RWPE2 (cell line): ENCODE measurements around the gene FTO.

ENCODE experiments used
- ATAC-seq: fragments of 200-7000 bp; cut with Tn5 transposase; 3 replicates; pipeline ENCODE4 v1.9.1; 2021; ENCODE audit warnings: low read depth
- DNase-seq: peaks from one replicate; pipeline ENCODE4 v3.0.0-alpha.2; 2020; ENCODE audit warnings: low spot score
- H3K27ac ChIP-seq: fragments of 450-650 bp; 2 replicates; pipeline ENCODE4 v1.5.1; 2017; ENCODE audit warnings: mild to moderate bottlenecking; ENCODE audit not compliant: poor library complexity, severe bottlenecking
- H3K27me3 ChIP-seq: fragments of 250-450 bp; sonication (Bioruptor Pico); 2 replicates; pipeline ENCODE4 v1.5.1; 2021; ENCODE audit warnings: mild to moderate bottlenecking, moderate library complexity; ENCODE audit not compliant: insufficient read depth, poor library complexity, severe bottlenecking
- H3K36me3 ChIP-seq: fragments of 250-450 bp; sonication (Bioruptor Pico); 2 replicates; pipeline ENCODE4 v1.5.1; 2020; ENCODE audit warnings: low read depth, mild to moderate bottlenecking, moderate library complexity
- H3K4me1 ChIP-seq: fragments of 250-450 bp; sonication (Bioruptor Pico); 2 replicates; pipeline ENCODE4 v1.5.1; 2021; ENCODE audit warnings: mild to moderate bottlenecking, moderate library complexity; ENCODE audit not compliant: insufficient read depth, poor library complexity, severe bottlenecking
- H3K4me3 ChIP-seq: fragments of 250-450 bp; sonication (Bioruptor Pico); 2 replicates; pipeline ENCODE4 v1.5.1; 2021; ENCODE audit warnings: mild to moderate bottlenecking, moderate library complexity; ENCODE audit not compliant: severe bottlenecking
- H3K9me3 ChIP-seq: fragments of 250-450 bp; sonication (Bioruptor Pico); 2 replicates; pipeline ENCODE4 v1.5.1; 2021; ENCODE audit warnings: mild to moderate bottlenecking, moderate library complexity; ENCODE audit not compliant: severe bottlenecking
- TF ChIP-seq, protein P1 (sequence below): fragments of 450-650 bp; IDR thresholded peaks from one replicate; pipeline ENCODE4 v1.5.1; 2017; ENCODE audit warnings: mild to moderate bottlenecking, moderate library complexity; ENCODE audit not compliant: poor library complexity, severe bottlenecking

The FTO gene

DNA sequence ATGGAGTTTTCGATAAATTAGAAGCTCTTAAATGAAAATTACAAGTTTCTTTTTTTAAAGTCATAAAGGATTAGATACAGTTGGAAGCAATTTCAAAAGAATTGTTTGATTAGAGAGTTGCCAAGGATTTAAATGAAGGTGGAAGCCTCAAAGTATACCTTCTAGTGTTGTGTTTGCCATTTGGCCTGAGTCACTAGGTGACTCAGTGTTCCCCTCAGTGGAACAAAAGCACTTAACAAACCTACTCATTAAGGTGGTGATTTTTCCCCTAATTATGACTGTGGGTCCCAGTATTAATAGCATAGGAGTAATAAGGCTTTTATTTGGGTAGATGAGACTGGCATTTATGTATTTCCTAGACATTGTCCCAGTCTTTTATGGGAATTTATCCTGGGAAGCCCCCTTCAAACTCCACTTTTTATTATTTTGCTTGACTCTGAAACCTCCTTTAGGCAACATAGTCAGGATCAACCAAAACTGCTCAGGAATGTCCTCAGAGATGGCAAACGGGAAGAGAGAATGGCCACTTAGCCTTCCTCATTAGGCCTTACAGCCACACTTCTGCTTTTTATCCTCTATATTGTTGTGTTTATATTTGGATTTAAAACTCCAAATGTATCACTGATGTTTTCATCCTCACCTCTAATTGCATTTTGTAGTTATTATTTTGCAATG lies 161.0 kb downstream of the FTO start:
- ATAC-seq: peak; percentile 90
- no peaks in the 10 kb centered on the region for H3K27me3 ChIP-seq
- peak overlapping the region; percentile 86 for H3K27ac ChIP-seq
- TF ChIP-seq, protein P1, sequence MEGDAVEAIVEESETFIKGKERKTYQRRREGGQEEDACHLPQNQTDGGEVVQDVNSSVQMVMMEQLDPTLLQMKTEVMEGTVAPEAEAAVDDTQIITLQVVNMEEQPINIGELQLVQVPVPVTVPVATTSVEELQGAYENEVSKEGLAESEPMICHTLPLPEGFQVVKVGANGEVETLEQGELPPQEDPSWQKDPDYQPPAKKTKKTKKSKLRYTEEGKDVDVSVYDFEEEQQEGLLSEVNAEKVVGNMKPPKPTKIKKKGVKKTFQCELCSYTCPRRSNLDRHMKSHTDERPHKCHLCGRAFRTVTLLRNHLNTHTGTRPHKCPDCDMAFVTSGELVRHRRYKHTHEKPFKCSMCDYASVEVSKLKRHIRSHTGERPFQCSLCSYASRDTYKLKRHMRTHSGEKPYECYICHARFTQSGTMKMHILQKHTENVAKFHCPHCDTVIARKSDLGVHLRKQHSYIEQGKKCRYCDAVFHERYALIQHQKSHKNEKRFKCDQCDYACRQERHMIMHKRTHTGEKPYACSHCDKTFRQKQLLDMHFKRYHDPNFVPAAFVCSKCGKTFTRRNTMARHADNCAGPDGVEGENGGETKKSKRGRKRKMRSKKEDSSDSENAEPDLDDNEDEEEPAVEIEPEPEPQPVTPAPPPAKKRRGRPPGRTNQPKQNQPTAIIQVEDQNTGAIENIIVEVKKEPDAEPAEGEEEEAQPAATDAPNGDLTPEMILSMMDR: no peak
- H3K36me3 ChIP-seq: peaks cover 2% of the 10 kb centered on the region; the same call in 1 of the 2 replicates
- peaks cover 25% of the 10 kb centered on the region for H3K4me1 ChIP-seq
- H3K9me3 ChIP-seq: no peaks in the 10 kb centered on the region
- DNase-seq: no peak
- no peak overlapping the region for H3K4me3 ChIP-seq

DNA sequence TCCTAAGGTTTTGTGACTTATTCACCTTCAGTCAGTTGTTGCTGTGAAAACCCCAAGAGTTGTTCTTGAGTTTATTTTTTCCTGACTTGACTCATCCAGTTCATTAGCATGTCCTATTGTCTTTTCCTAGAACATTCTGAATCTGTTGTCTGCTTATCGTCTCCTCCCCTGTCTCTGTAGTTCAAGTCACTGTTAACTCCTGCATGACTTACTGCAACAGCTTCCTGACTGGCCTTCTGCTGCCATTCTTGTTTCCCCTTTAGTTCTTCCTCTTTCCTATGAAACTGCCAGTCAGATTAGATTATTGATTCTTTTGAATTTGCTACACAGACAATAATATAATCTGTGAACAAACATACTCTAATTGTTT lies 161.5 kb downstream of the FTO start:
- TF ChIP-seq, protein P1: no peak
- Histone ChIP-seq H3K4me3 (no peak overlapping the region), H3K36me3 (no peaks in the 10 kb centered on the region), H3K27ac (peak overlapping the region; percentile 86), H3K27me3 (no peaks in the 10 kb centered on the region), H3K4me1 (peaks cover 25% of the 10 kb centered on the region), H3K9me3 (no peaks in the 10 kb centered on the region)
- DNase-seq: no peak
- peak; percentile 89 for ATAC-seq

DNA sequence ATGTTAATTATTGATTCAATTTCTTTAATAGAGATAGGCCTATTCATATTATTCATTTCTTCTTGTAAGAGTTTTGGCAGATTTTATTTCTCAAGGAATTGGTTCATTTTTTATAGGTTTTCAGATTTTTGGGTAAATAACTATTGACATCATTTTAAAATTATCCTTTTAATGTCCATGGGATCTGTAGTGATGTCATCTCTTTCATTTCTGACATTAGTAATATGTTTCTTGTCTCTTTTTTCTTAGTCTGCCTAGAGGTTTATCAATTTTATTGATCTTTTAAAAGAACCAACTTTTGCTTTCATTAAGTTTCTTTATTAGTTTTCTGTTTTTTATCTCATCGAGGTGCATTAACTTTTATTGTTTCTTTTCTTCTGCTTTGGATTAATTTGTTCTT lies 162.6 kb downstream of the FTO start:
- Histone ChIP-seq H3K4me3 (no peak overlapping the region), H3K9me3 (peaks cover 8% of the 10 kb centered on the region), H3K36me3 (no peaks in the 10 kb centered on the region), H3K4me1 (peaks cover 25% of the 10 kb centered on the region), H3K27me3 (no peaks in the 10 kb centered on the region), H3K27ac (peak overlapping the region; percentile 86)
- ATAC-seq (no peak), DNase-seq (no peak)
- TF ChIP-seq, protein P1: no peak

DNA sequence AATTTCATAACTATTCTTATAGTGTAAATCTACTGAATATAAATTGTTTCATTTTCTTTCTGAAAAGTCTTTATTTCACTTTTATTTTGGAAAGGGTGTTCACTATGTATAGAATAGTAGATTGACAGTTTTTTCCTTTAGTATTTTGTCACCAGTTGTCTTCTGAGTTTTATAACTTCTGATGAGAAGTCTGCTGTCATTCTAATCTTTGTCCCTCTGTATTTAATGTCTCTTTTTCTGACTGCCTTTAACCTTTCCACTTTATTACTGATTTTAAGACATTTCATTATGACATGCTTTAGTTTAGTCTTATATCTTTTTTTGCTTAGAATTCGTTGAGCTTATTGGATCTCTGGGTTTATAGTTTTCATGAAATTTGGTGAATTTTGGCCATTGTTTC lies 166.9 kb downstream of the FTO start:
- no peak for ATAC-seq

More for the DNA sequence above, 166.9 kb downstream of the FTO start:
- no peak for DNase-seq
- Histone ChIP-seq H3K4me1 (peaks cover 8% of the 10 kb centered on the region), H3K9me3 (peaks cover 8% of the 10 kb centered on the region), H3K36me3 (no peaks in the 10 kb centered on the region), H3K27ac (no peak overlapping the region), H3K27me3 (no peaks in the 10 kb centered on the region), H3K4me3 (no peak overlapping the region)
- TF ChIP-seq, protein P1: no peak
